GM12864 (cell line): ENCODE measurements around the gene CCSER1.
"Not testable (repeated sequence)": the region's sequence is repeated elsewhere in the genome, so short reads cannot be mapped to it uniquely, and the experiment has no call there.

ENCODE experiments used
- DNase-seq: peaks from one replicate; pipeline ENCODE4 v3.0.0-alpha.2; 2011; ENCODE audit warnings: low read depth
- H3K4me3 ChIP-seq: 2 replicates; pipeline ENCODE4 v1.5.1; 2011; ENCODE audit warnings: mild to moderate bottlenecking, low read depth, low read length, control low read depth
- TF ChIP-seq, protein P1 (sequence below): IDR thresholded peaks from 2 replicates; pipeline ENCODE4 v1.5.1; 2011; ENCODE audit warnings: low read depth, mild to moderate bottlenecking, moderate library complexity, low read length, control low read depth, inconsistent platforms; ENCODE audit errors: missing control alignments

Gene CCSER1

DNA sequence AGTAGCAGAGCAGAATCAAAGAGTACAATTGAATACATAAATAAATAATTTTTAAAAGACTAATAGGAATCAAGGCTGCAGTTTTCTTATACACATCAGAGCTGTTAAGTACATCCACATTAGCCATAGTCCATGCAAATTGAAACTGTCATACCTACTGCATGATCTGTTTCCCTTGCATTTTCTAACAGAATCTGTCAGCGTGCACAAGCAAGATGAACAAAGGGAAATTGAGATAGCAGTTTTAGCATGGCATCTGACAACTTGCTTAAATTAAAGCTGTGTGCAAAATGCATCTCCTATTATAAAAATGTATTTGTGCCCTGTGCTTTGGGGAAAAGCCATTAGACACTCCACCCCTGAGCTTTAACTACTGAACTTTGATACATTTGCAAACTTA, 1473.1 kb downstream of the CCSER1 start:
- H3K4me3 ChIP-seq, result no peak overlapping the region
- TF ChIP-seq, protein P1, sequence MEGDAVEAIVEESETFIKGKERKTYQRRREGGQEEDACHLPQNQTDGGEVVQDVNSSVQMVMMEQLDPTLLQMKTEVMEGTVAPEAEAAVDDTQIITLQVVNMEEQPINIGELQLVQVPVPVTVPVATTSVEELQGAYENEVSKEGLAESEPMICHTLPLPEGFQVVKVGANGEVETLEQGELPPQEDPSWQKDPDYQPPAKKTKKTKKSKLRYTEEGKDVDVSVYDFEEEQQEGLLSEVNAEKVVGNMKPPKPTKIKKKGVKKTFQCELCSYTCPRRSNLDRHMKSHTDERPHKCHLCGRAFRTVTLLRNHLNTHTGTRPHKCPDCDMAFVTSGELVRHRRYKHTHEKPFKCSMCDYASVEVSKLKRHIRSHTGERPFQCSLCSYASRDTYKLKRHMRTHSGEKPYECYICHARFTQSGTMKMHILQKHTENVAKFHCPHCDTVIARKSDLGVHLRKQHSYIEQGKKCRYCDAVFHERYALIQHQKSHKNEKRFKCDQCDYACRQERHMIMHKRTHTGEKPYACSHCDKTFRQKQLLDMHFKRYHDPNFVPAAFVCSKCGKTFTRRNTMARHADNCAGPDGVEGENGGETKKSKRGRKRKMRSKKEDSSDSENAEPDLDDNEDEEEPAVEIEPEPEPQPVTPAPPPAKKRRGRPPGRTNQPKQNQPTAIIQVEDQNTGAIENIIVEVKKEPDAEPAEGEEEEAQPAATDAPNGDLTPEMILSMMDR, result no peak
- no peak for DNase-seq

DNA sequence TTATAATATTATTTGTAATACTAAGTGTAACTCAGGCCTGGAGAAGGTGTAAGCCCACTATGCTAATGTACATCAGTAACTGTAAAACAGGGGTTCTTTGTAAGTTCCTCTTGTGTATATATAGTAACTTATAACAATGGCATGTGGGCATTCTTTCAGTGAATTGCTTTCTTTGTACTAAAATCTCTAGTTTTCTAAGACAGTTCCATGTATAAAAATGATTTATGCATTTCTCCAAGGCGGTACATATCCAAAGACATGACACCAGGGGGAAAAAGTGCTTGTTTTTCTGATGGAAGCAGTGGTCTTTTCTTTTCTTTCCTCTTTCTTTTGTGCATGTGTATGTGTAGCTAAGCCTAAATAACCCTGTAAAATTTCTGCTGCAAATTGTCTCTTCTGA, 1474.2 kb downstream of the CCSER1 start:
- DNase-seq, result no peak
- TF ChIP-seq, protein P1, result no peak
- H3K4me3 ChIP-seq, result no peak overlapping the region

DNA sequence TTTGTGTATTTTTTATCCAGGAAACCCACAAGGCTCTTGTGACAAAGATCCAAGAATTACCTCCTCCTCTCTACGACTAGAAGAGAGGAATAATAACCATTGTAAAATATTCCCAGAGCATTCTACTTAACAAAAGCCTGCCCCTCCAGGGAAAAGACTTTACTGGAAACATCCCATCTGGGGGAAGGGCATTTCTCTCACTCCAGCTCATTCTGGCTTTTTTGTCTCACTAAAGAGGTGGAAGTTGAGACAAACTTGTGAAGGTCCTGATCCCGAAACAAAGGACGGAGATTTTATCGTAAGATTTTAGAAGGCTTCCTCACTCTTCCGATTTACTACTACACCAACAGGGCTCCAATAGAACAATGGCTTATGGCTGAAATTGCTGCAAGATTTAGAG, 1484.6 kb downstream of the CCSER1 start:
- DNase-seq, result no peak

DNA sequence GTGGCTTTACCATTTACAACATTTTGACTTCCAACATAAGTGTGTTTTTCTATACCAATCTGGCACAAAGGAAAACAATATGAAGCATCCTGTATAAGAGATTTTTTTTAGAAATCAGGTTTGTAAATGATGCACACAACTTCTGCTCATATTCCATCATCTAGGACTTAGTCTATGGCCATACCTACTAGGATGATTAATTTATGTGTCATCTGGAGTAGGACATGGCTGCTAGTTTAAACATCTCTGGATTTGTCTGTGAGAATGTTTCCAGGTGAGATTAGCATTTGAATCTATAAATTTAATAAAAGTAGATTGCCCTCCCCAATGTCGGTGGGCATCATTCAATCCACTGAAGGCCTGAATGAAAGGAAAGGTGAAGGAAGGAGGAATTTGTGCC, 1493.8 kb downstream of the CCSER1 start:
- no peak for DNase-seq
- H3K4me3 ChIP-seq, result no peak overlapping the region
- TF ChIP-seq, protein P1, result no peak

More for the DNA sequence above, 1484.6 kb downstream of the CCSER1 start:
- TF ChIP-seq, protein P1, result no peak
- H3K4me3 ChIP-seq, result no peak overlapping the region

DNA sequence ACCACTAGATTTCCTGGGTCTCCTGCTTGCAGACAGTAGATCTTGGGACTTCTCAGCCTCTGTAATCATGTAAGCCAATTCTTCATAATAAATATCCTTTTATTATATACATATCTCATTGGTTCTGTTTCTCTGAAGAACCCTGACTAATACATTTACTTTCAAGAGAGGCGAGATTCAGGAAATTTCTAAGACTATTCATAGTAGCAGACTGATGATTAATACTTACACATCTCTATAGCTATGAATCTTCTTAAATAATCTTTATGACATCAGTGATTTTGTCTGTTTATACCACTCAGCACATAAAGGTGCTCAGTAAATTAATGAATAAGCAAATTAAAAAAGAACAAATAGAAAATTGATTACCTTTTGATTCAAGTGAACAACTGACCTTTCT, 1494.3 kb downstream of the CCSER1 start:
- TF ChIP-seq, protein P1, result no peak
- DNase-seq, result no peak

DNA sequence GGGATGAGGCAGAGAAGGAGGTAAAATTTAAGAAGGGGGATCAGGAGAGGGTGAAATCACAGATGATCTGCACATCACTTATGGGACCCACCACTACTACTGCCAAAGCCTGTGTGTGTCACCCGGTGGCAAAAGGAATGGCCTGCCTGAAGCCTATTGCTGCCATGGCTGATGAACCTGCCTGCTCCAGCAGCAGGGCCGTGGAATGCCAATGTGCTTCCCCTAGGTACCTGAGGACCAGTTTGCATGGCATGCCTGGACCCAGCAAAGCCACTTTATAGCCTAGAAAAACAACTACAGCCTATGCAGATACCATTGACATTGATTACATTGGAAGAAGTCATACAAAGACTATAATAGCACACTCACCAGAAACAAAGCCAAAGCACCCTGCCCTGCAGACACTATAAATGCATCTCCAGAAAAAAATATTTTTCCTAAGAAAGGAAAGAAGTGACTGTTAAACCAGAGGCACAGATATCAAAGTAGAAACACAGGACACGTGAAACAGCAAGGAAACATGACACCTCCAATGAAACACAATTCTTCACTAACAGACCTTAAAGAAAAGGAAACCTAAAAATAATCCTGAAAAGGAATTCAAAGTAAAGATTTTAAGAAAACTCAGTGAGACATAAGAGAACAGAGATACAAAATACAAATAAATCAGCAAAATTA, 1495.9 kb downstream of the CCSER1 start:
- TF ChIP-seq, protein P1, result no peak
- no peak for DNase-seq
- no peak overlapping the region for H3K4me3 ChIP-seq

More for the DNA sequence above, 1494.3 kb downstream of the CCSER1 start:
- no peak overlapping the region for H3K4me3 ChIP-seq

DNA sequence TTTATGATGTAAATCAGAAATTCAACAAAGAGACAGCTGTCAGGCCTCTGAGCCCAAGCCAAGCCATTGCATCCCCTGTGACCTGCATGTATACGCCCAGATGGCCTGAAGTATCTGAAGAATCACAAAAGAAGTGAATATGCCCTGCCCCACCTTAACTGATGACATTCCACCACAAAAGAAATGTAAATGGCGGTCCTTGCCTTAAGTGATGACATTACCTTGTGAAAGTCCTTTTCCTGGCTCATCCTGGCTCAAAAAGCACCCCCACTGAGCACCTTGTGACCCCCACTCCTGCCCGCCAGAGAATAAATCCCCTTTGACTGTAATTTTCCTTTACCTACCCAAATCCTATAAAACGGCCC, 1496.4 kb downstream of the CCSER1 start:
- DNase-seq, H3K4me3 ChIP-seq: not testable (repeated sequence)

DNA sequence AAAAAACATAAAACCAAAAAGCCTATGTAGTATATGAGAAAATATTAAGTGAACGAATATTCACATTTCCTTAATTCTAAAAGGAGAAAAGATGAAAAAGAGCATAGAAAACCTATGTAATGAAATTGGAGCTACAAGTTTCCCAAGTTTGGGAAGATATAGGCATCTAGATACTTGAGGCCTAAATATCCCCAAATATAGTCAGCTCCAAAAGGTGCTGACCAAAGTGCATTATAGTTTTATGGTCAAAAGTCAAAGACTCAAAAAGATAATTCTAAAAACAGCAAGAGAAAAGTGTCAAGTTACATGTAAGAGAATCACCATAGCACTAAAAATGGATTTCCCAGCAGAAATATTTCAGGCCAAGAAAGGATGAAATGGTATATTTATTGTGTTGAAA, 1502.9 kb downstream of the CCSER1 start:
- DNase-seq, result no peak
- TF ChIP-seq, protein P1, result no peak
- H3K4me3 ChIP-seq, result no peak overlapping the region
